Transverse colon (tissue), 4 donors: ENCODE results near the gene DOCK10.

Experiments used
- EP300 ChIP-seq: sonication (generic); formaldehyde crosslinking; IDR thresholded peaks from one replicate; pipeline ENCODE4 v1.6.1; 2017; ENCODE audit warnings: antibody characterized with exemption, low read depth
- POLR2A ChIP-seq: fragments of 450-650 bp; IDR thresholded peaks from one replicate; pipeline ENCODE4 v1.6.1; 2016; ENCODE audit warnings: antibody characterized with exemption, mild to moderate bottlenecking, moderate library complexity
- POLR2AphosphoS5 ChIP-seq, 3 donors: sonication (generic); formaldehyde crosslinking; IDR thresholded peaks; one replicate each; pipeline ENCODE4 v1.6.1; 2016; ENCODE audit warnings: antibody characterized with exemption in 3 of 3
- TF ChIP-seq, protein P1 (sequence below), 5 experiments: fragments of 200-600 bp in 3 of 5; fragments of 450-650 bp in 2 of 5; sonication (generic) in 3 of 5; IDR thresholded peaks; 1 replicate in 2 of 5; 2 replicates in 3 of 5; pipeline ENCODE4 v1.5.1; 2016 to 2017; ENCODE audit warnings: antibody characterized with exemption in 5 of 5, inconsistent platforms in 3 of 5, mild to moderate bottlenecking in 2 of 5, moderate library complexity in 1 of 5

DNA sequence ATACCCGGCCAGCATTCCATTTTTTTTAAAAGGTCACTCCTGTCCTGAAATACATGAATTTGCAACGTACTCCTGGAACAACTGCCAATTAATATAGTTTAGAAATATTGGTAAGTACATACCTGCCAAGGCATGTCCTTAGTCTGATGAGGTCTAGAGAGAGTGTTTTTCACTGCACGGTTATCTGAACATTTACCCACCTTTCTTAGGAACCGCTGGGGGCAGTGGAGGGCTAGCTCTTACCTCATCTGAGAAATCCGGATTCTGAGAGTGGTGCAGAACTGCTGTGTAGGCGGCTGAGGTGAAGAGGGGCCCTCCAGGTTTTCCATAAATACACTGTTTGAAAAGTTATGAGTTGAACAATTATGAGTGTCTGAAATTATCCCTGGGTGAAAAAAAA lies 193.0 kb downstream of the DOCK10 start:
- TF ChIP-seq, protein P1, sequence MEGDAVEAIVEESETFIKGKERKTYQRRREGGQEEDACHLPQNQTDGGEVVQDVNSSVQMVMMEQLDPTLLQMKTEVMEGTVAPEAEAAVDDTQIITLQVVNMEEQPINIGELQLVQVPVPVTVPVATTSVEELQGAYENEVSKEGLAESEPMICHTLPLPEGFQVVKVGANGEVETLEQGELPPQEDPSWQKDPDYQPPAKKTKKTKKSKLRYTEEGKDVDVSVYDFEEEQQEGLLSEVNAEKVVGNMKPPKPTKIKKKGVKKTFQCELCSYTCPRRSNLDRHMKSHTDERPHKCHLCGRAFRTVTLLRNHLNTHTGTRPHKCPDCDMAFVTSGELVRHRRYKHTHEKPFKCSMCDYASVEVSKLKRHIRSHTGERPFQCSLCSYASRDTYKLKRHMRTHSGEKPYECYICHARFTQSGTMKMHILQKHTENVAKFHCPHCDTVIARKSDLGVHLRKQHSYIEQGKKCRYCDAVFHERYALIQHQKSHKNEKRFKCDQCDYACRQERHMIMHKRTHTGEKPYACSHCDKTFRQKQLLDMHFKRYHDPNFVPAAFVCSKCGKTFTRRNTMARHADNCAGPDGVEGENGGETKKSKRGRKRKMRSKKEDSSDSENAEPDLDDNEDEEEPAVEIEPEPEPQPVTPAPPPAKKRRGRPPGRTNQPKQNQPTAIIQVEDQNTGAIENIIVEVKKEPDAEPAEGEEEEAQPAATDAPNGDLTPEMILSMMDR (IDR thresholded peaks at IDR 0.05): no peak
- TF ChIP-seq POLR2A: no peak
- no peak for TF ChIP-seq POLR2AphosphoS5 (IDR thresholded peaks at IDR 0.05)
- no peak for TF ChIP-seq EP300
